ENCODE results near the gene UGT1A1.

UGT1A1 gene

GRCh38 chr2:233798335-233799086 is 38.4 kb downstream of the UGT1A1 start:
- no peak for DNase-seq (ENCODE audit: low read depth)

GRCh38 chr2:233799087-233799665 is 39.1 kb downstream of the UGT1A1 start:
- no peak for DNase-seq (ENCODE audit: low read depth)

GRCh38 chr2:233799716-233800115 is 39.6 kb downstream of the UGT1A1 start:
- no peak for DNase-seq (ENCODE audit: low read depth)

DNA sequence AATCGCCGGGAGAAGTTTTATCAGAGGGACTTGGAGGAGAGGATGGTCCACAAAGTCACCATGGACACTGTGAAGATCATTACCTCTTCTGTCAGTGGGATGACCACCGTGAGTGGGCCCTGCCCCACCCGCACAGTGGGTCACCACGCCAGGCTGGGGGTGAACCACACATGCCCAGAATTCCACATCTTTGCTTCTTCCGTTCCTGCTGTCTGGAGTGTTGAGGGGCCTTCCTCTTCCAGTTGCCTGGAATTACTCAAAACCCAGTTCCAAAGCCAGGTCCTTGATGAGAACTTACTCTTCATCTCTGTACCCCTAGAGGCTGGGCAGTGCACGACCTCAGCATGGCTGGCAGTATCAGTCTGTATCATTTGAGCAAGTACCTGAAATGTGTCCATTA is 40.1 kb downstream of the UGT1A1 start:
- no peak for DNase-seq (ENCODE audit: low read depth)

DNA sequence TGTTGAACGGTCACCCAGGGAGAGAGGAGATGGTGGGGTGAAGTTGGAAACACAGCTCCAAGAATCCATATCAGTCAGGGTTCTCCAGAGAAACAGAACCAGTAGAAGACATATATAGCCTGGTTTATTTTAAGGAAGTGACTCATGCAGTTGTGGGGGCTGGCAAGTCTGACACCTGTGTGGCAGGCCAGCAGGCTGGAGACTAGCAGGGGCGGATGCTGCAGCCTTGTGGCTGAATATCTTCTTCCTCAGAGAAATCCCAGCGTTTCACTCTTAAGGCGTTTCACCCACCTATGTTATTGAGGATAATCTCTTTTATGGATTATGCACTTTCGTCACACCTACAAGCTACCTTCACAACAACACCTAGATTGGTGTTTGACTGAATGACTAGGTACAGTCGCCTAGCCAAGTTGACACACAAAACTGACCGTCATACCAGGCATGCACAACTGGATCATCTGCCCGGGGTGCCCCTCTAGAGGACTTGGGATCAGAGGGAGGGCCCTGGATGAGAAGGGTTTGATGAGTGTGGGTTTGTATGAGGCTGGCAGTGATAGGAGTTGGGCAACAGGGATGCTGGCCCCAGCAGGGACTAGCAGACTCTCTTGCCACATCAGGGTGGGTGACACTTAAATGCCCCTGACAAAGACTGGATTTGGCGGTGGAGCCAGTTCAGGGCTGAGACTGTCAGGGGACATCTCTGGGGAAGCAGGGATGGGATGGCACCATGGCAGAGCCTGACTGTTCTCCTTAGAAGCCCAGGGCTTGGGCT is 41.5 kb downstream of the UGT1A1 start:
- no peak for DNase-seq (ENCODE audit: low read depth)

GRCh38 chr2:233802132-233802815 is 42.2 kb downstream of the UGT1A1 start:
- no peak for DNase-seq (ENCODE audit: low read depth)

DNA sequence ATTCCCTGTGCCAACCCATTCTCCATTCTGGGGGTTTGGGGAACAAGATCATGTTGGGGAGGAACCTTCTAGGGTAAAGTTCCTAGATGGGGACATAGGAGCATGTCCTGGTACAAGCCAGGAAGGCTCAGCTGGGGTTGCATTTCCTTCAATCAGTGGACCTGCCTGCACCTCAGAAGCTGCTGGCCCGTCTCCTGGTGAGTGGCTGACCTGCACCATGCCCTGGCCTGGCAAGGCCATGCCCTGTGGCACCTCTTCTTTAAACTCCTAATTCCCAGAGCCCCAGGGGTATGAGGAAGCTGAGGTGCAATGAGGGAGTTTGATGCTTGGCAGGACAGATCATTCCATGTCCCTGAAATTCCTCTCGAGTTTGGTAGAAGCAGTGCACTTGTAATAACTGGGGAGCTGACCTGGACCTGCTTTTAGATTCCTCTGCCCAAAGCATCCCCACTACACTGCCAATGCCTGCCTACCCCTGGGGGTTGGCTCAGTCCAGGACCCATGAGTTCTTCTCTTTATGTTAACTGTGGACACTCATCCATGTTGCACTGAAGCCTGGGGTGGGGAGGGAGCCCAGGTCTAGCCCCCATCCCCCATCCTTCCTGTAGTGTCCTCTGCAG is 43.3 kb downstream of the UGT1A1 start:
- no peak for DNase-seq (ENCODE audit: low read depth)

- DNase-seq (ENCODE audit: low read depth): no peak
These were observed 43.9 kb downstream of the UGT1A1 start for GRCh38 chr2:233803994-233804393.

DNA sequence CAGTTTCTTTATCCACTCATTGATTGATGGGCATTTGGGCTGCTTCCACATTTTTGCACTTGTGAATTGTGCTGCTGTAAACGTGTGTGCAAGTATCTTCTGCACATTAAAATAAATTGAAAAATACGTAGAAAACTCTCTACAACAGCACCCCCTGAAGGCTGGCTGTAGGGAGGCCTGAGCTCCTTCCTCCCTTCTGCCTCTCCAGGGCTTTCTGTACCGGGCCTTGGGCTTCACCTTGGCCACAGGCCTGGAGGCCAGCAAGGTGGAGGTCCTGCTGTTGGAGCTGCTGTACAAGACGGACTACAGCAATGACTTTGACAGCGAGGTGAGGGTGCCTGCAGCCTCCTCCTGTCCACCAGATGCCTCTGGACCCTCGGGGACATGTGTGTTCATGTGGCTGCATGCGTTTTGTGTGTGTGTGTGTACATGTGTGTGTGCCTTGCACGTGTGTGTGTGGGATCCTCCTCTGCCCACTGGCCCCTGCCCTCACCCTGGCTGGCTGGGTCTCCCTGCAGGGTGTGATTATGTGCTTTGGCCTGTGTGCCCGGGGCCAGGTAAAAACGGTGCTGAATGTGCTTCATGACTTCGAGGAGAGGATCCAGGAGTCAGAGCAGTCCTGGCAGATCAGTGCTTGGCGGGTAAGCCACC is 47.3 kb downstream of the UGT1A1 start:
- DNase-seq (ENCODE audit: low read depth): no peak

- no peak for DNase-seq (ENCODE audit: low read depth)
These were observed 48.2 kb downstream of the UGT1A1 start for GRCh38 chr2:233807966-233808935.

DNA sequence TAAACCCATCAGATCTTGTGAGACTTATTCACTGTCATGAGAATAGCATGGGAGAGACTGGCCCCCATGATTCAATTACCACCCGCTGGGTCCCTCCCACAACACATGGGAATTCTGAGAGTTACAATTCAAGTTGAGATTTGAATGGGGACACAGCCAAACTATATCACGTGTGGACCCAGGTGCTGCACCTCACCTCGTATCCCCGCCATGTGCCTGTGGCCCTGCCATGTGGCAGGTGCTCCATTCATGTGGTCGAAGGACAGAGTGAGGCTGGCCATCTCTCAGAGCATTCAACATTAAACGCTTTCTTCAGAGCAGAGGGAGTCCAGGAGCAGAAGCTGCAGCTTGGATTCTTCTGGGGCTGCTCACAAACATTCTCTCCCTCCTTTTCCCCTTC is 50.3 kb downstream of the UGT1A1 start:
- DNase-seq (ENCODE audit: low read depth): no peak

- no peak for DNase-seq (ENCODE audit: low read depth)
These were observed 51.0 kb downstream of the UGT1A1 start for GRCh38 chr2:233811087-233811486.

- no peak for DNase-seq (ENCODE audit: low read depth)
These were observed 51.7 kb downstream of the UGT1A1 start for GRCh38 chr2:233811732-233812131.

DNA sequence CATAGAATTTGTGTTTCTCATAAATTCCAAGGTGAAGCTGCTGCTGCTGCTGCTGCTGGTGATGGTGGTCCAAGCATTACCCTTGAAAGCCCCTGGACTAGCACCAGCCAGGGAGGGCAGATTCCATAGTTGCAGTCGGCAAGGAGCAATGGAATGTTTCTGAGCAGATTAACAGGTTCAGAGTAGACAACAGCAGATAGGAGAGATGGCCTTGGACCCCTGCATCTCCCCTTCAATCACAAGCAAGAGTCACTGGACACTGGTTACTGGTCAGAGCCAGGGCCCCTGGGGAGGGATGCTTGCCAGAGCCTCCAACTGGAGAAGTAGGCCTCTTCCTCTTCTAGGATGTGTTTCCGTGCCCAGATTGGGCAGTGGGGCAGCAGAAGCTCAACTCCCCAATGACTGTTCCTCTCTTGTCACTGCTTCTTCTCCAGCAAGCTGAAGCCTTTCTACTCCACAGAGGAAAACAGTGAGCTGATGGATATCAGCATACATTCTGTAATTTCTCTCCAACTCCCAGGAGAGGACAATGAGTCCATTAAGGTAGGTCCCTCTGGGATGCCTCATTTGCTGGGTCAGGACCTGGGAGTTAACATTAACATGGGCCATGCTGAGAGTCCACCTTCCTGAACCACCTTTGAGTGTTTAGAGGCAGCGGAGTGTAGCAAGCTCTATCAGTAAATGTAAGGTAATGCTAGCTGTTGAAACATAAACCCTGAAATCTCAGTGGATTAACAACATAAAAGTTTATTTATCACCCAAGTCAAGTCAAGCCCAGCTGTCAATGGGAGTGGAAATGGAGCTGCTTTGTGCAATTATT is 53.4 kb downstream of the UGT1A1 start:
- no peak for DNase-seq (ENCODE audit: low read depth)

GRCh38 chr2:233814056-233814835 is 54.2 kb downstream of the UGT1A1 start:
- DNase-seq (ENCODE audit: low read depth): no peak

- no peak for DNase-seq (ENCODE audit: low read depth)
These were observed 55.8 kb downstream of the UGT1A1 start for GRCh38 chr2:233815861-233816260.

DNA sequence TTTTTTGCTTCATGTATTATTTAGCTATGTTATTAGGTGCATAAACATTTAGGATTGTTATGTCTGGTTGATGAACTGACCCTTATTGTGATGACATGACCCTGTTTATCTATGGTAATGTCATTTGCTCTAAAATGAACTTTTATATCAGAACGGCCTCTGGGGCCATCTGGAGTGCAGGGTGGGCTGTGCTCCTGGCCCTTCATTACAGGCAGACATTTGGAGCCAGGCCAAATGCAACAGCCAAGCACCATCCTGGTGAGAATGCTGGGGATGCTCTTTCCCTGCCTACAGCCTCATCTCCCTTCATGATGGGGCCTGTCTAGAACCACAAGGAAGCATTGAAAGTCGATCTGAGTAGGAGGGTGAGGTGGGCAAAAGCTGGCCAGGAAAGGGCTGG is 56.3 kb downstream of the UGT1A1 start:
- DNase-seq (ENCODE audit: low read depth): no peak

DNA sequence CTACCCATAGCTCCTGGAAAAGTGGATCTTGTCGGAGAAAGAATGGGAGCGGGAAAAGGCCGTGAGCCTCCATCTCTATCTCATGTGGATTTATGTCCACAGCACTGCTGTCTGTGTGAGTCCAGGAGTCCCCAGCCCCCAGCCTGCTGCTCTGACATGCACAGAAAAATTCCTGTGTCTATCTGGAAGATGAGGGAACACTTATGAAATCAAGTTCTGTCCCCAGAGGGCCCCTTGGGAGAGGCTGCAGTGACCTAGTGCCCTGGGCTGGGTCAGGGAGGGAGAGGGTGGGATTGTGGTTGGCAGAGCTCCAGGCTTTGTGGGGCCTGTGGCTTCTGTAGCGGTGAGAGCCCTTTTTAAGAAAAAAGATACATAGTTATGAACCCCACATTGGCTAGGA is 56.7 kb downstream of the UGT1A1 start:
- no peak for DNase-seq (ENCODE audit: low read depth)
